GM12872 (cell line): ENCODE measurements around the gene IYD.

ENCODE experiments used
- TF ChIP-seq, protein P1 (sequence below): IDR thresholded peaks from 3 replicates; pipeline ENCODE4 v1.5.1; 2011; ENCODE audit warnings: low read depth, mild to moderate bottlenecking, low read length, moderate library complexity; ENCODE audit not compliant: insufficient read depth

The IYD gene

DNA sequence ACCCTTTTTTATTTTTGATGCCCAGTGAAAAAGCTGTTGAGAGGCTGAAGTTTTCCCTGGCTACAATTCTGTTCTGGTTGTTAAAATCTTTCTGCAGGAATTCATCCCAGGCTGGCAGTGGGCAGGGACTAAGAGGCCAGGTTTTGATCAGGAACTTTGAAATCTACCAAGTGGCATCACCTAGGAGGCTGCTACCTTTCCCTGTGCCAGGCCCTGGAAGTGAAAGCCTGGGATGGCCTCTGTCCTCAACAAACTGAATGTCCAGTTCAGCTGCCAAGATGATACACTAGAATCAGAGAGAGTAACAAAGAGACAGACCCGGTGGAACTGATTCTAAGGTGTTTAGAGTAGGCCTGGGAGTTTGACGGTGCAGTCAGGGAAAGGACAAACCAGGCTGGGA, 596 bp downstream of the IYD start:
- TF ChIP-seq, protein P1, sequence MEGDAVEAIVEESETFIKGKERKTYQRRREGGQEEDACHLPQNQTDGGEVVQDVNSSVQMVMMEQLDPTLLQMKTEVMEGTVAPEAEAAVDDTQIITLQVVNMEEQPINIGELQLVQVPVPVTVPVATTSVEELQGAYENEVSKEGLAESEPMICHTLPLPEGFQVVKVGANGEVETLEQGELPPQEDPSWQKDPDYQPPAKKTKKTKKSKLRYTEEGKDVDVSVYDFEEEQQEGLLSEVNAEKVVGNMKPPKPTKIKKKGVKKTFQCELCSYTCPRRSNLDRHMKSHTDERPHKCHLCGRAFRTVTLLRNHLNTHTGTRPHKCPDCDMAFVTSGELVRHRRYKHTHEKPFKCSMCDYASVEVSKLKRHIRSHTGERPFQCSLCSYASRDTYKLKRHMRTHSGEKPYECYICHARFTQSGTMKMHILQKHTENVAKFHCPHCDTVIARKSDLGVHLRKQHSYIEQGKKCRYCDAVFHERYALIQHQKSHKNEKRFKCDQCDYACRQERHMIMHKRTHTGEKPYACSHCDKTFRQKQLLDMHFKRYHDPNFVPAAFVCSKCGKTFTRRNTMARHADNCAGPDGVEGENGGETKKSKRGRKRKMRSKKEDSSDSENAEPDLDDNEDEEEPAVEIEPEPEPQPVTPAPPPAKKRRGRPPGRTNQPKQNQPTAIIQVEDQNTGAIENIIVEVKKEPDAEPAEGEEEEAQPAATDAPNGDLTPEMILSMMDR: no peak

GRCh38 chr6:150370112-150370511, 1.3 kb downstream of the IYD start:
- TF ChIP-seq, protein P1: no peak

- TF ChIP-seq, protein P1: no peak
These were observed 2.5 kb downstream of the IYD start for GRCh38 chr6:150371356-150371755.

GRCh38 chr6:150372051-150372450, 3.2 kb downstream of the IYD start:
- TF ChIP-seq, protein P1: no peak

- TF ChIP-seq, protein P1: no peak
These were observed 4.5 kb downstream of the IYD start for GRCh38 chr6:150373260-150373701.

DNA sequence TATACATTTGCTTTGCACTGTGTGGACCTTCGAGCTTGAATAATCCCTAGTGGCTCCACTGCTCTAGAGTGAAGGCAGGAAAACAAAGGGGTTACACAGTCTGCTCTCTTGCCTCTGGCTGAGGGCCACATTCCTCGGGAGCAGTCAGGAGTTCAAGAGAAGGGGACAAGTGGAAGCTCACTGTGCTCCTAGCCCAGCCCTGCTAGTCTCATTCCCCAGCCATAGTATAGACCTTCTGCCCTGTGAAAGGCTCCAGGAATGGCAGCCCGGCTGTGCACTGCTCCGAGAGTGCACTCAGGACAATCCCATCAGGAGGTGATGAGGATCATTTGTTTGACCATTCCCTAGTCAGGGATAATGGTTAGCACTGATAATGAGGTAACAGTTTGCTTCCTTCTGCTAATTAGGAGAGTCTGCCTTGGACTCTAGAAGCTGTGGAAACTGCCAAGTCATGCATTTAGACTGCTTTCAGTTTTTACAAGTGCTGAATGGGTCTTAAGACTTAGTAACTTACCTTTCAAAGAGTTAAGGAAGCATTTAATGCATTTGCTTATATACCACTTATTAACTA, 8.5 kb downstream of the IYD start:
- TF ChIP-seq, protein P1: no peak

- TF ChIP-seq, protein P1: no peak
These were observed 11.4 kb downstream of the IYD start for GRCh38 chr6:150380256-150380655.
